ENCODE data around the gene PRMT5.
"Not testable (repeated sequence)": the region's sequence is repeated elsewhere in the genome, so short reads cannot be mapped to it uniquely, and the experiment has no call there.

The PRMT5 gene

GRCh38 chr14:22932146-22932545, 3.0 kb upstream of the PRMT5 start:
- no peak for DNase-seq (ENCODE audit: low read depth in 2 of 2)

GRCh38 chr14:22929961-22930364, 787 bp upstream of the PRMT5 start:
- DNase-seq (ENCODE audit: low read depth in 2 of 2): no peak

GRCh38 chr14:22928237-22929103, 706 bp downstream of the PRMT5 start:
- no peak for DNase-seq (ENCODE audit: low read depth in 2 of 2)

GRCh38 chr14:22926316-22926715, 2.9 kb downstream of the PRMT5 start:
- no peak for DNase-seq (ENCODE audit: low read depth in 2 of 2)

GRCh38 chr14:22925513-22925912, 3.7 kb downstream of the PRMT5 start:
- no peak for DNase-seq (ENCODE audit: low read depth in 2 of 2)

- DNase-seq (ENCODE audit: low read depth in 2 of 2): no peak
These were observed 5.4 kb downstream of the PRMT5 start for GRCh38 chr14:22923746-22924145.

GRCh38 chr14:22922294-22922693, 6.9 kb downstream of the PRMT5 start:
- no peak for DNase-seq (ENCODE audit: low read depth in 2 of 2)

- no peak for DNase-seq (ENCODE audit: low read depth in 2 of 2)
These were observed 8.5 kb downstream of the PRMT5 start for GRCh38 chr14:22920697-22921096.

GRCh38 chr14:22919601-22919921, 9.6 kb downstream of the PRMT5 start:
- no peak for DNase-seq (ENCODE audit: low read depth in 2 of 2)

- peak; percentile 97 to 100 for DNase-seq (ENCODE audit: low read depth in 2 of 2)
These were observed 10.2 kb downstream of the PRMT5 start, which contains the start of gene RBM23 for GRCh38 chr14:22918804-22919600. TSS of gene RBM23 (minus strand) at chr14:22919149.

GRCh38 chr14:22915886-22916521, 13.2 kb downstream of the PRMT5 start:
- no peak for DNase-seq (ENCODE audit: low read depth in 2 of 2)

- not testable (repeated sequence) for DNase-seq (ENCODE audit: low read depth in 2 of 2)
These were observed 14.3 kb downstream of the PRMT5 start for GRCh38 chr14:22914836-22915235.

GRCh38 chr14:22910916-22911315, 18.3 kb downstream of the PRMT5 start:
- DNase-seq (ENCODE audit: low read depth in 2 of 2): no peak

- no peak for DNase-seq (ENCODE audit: low read depth in 2 of 2)
These were observed 20.6 kb downstream of the PRMT5 start for GRCh38 chr14:22908601-22909000.

GRCh38 chr14:22907429-22907828, 21.7 kb downstream of the PRMT5 start:
- DNase-seq (ENCODE audit: low read depth in 2 of 2): no peak

- no peak for DNase-seq (ENCODE audit: low read depth in 2 of 2)
These were observed 23.1 kb downstream of the PRMT5 start for GRCh38 chr14:22906073-22906472.

- no peak for DNase-seq (ENCODE audit: low read depth in 2 of 2)
These were observed 23.5 kb downstream of the PRMT5 start for GRCh38 chr14:22905627-22906026.

- no peak for DNase-seq (ENCODE audit: low read depth in 2 of 2)
These were observed 25.5 kb downstream of the PRMT5 start for GRCh38 chr14:22903742-22904087.

GRCh38 chr14:22901799-22902198, 27.4 kb downstream of the PRMT5 start:
- no peak for DNase-seq (ENCODE audit: low read depth in 2 of 2)

- DNase-seq (ENCODE audit: low read depth in 2 of 2): no peak
These were observed 28.9 kb downstream of the PRMT5 start for GRCh38 chr14:22900081-22900799.

GRCh38 chr14:22898302-22899090, 30.7 kb downstream of the PRMT5 start:
- DNase-seq (ENCODE audit: low read depth in 2 of 2): no peak
